Neural progenitor cell (in vitro differentiated cells): ENCODE data around the gene VSTM4.

Experiments
- EZH2phosphoT487 ChIP-seq: fragments of 200-600 bp; sonication (generic); IDR thresholded peaks from 2 replicates; pipeline ENCODE4 v1.6.1; 2017; ENCODE audit warnings: antibody characterized with exemption
- TF ChIP-seq, protein P1 (sequence below): fragments of 200-600 bp; sonication (generic); IDR thresholded peaks from 2 replicates; pipeline ENCODE4 v1.5.1; 2017; ENCODE audit warnings: antibody characterized with exemption, mild to moderate bottlenecking

DNA sequence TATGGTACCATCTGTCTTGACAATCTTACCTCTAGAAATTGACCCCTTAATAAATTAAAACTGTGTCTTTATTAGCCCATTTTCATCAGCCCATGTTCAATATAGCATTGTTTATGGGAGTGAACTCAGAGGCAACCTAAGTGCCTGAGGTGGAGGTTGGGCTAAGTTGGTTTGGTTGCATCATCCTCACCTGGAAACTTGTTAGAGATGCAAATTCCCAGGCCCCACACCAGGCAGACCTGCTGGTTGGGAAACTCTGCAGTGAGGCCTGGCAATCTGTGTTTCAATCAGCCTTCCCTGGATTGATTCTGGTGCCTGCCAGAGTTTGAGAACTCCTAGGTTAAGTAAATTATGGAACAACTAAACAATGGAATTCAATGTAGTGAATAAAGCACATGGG, 27.9 kb upstream of the VSTM4 start:
- TF ChIP-seq, protein P1, sequence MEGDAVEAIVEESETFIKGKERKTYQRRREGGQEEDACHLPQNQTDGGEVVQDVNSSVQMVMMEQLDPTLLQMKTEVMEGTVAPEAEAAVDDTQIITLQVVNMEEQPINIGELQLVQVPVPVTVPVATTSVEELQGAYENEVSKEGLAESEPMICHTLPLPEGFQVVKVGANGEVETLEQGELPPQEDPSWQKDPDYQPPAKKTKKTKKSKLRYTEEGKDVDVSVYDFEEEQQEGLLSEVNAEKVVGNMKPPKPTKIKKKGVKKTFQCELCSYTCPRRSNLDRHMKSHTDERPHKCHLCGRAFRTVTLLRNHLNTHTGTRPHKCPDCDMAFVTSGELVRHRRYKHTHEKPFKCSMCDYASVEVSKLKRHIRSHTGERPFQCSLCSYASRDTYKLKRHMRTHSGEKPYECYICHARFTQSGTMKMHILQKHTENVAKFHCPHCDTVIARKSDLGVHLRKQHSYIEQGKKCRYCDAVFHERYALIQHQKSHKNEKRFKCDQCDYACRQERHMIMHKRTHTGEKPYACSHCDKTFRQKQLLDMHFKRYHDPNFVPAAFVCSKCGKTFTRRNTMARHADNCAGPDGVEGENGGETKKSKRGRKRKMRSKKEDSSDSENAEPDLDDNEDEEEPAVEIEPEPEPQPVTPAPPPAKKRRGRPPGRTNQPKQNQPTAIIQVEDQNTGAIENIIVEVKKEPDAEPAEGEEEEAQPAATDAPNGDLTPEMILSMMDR = no peak
- no peak for TF ChIP-seq EZH2phosphoT487
